Caki2 (cell line): ENCODE data around the gene UNC5B. TPM values are rescaled to one million over a fixed set of nuclear protein-coding genes. Genes with fewer than 3 reads are reported as not detected.

Experiments used
- DNase-seq: peaks from one replicate; pipeline ENCODE4 v3.0.0-alpha.2; 2015; ENCODE audit warnings: low read depth
- in situ Hi-C: cut with HindIII; loops from 2 replicates; pipeline ENCODE4 v1.10.0; 2016; ENCODE audit warnings: low sequenced_read_pairs, low pct_unique_long_range_greater_than_20kb, mixed read lengths
- total RNA-seq: library from RNA; depleted of rRNA; stranded (reverse); fragments of >200 nt; shearing (Covaris generic); gene quantifications from 2 replicates; pipeline ENCODE4 v1.2.3, GENCODE V29; 2014; ENCODE audit warnings: low replicate concordance

The UNC5B gene
- total RNA-seq, 1 experiment from 2014 or later: not detected

DNA sequence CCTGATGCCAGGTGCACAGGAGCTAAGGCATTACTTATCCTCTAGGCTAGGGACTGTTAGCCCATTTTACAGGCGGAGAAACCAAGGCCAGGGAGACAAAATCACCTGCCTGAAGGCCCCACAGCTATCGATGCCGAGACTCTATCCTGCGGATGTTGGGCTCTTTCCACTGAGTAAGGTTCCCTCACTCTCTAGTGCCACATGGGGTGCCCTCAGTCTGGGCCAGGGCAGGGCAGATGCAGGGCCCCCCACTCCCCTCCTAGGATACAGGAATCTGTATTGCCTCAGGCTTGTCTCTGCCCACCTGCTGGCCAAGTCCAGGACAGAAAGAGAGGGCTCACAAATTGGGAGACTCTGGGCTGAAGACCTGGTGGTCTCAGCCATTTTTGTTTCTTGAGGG is 45.7 kb downstream of the UNC5B start:
- in situ Hi-C loops: no loop called here
- DNase-seq: no peak

DNA sequence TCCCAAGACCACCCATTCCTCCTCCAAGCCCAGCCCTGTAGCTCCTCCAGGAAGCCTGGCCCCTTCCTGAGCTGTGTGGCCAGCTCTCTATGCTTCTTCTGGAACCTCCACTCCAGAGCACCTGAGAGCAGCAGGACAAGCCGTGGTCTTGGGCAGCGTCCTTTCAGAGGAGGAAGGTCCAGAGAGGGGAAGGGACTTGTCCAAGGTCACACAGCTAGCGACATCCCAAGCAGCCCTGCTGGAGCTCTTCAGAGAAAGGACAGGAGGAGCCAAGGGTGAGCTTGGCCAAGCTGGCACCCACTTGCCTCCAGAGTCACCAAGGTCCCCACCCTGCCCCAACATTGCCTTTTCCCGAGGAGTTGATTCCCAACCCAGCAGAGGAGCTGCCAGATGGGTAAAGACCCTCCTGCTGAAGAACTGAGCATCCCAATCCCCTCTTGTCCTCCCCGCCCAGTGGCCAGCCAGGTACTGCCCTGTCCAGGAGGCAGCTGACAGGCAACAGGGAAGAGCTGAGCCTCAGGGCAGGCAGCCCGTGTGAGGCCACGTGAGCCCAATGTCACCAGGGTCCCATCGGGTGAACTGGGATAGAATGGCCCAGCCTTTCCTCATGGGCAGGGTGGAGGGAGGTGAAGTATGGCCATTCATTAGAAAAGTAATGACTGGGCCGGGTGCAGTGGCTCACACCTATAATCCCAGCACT is 46.2 kb downstream of the UNC5B start:
- in situ Hi-C loops: no loop called here
- no peak for DNase-seq

DNA sequence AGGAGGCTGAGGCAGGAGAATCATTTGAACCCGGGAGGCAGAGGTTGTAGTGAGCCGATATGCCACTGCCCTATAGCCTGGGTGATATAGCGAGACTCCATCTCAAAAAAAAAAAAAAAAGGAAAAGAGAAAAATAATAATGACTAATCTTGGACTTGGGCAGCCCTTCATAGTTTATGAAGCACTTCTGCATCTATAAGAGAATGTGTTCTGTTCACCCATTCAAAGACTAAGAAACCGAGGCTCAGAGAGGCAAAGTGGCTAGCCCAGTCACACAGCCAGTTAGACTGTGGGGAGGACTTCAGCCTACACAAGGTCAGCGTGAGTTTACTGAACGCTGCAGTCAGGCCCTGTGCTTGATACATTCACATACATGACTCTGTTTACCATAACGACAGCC is 46.9 kb downstream of the UNC5B start:
- DNase-seq: no peak
- in situ Hi-C loops: no loop called here

DNA sequence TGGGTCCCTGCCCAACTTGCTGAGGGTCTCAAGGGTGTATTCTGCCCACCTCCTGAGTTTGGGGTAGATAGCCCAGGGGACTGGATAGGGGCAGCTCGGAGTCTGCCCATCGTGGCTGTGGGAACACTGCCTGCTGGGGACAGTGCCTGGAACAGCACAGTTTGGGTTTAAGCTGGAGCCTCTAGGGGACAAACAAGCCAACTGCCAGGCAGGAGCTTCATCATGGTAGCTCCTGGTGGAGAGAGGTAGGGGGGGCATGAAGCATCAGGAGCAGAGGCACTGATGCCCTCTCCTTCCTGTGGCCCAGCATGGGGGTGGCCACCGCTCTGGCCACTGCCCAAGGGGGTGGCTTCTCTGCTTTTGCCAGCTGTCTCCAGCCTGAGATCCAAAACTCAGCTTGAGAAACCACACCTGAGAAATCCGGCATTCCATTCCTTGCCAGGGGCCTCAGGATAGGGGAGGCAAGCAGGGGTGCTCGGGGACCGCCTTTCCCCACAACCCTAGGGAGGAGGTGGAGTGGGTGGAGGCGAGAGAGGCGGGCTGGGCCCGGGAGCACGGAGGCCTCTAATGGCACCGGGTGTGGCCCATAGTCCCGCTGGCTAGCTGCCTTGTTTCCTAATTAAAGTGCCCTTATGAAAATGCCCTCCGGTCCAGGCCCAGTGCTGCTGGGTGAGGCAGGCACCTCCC is 47.6 kb downstream of the UNC5B start:
- no peak for DNase-seq
- in situ Hi-C loops: no loop called here

DNA sequence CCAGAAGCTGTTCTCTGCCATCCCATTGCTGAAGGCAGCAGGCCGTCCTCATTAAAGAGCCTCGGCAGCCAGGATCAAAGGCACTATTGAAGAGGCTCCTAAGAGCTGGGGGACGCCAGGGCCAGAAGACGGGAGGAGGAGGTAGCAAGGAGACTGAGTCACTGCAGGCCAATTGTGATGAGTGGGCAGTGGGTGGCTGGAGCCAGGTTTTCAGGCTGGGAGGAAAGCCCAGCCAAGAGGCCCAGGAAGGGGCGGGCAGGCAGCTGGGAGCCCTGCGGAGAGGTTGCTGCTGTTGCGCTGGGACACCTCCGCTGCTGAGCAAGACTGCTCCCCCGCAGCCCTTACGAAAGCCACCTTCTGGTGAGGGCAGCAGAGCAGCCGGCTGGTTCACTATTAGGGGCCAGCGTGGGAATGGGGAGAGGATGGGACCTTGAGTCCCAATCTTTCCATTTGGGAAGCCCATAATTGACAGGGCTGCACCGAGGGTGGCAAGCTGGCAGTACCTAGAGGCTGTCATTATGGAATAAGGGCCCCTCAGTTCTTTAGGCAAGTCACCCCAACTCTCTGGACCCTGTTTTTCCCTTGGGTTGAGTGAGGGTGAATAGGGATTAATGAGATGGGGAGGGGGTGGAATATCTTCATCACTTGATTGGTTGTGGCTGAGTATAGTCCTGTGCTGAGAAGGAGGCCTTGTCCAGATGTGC is 48.4 kb downstream of the UNC5B start:
- no peak for DNase-seq

DNA sequence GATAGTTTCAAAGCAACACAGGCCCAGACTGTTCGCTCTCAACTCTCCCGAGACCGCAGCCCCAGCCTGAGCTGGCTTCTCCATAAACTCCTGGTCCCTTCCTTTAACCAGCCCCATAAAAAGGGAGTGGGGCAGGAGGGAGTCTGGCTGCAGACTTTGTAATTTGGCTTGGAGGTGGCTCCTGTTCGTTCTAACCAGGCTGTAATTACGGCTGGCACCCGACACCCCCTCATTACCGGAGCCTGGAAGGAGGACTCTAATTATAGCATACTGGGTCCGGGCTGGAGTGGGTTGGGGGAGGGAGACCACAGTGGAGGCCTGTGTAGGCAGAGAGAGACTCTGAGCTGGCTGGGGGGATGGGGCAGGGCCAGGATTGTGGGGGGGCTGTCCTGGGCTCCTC is 49.7 kb downstream of the UNC5B start:
- in situ Hi-C loops: no loop called here
- DNase-seq: no peak

More for the DNA sequence above, 48.4 kb downstream of the UNC5B start:
- in situ Hi-C loops: no loop called here

DNA sequence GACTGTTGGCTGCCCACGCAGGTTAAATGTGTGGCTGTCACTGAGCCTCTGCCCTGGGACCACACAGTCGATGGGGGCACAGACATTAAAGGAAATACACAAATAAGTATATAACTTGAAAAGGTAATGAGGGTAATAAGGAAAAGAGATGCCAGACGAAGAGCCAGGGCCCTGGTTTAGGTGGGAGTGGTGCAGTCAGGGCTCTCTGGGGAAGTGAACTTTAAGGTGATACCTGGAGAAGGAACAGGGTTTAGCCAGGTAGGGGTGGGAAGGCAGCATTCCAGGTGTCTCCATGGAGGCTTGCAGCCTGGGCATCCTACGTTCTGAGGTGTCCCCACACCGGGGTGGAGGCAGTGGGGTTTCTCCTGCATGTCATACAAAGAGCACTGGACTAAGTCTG is 50.4 kb downstream of the UNC5B start:
- no peak for DNase-seq
- in situ Hi-C loops: no loop called here

DNA sequence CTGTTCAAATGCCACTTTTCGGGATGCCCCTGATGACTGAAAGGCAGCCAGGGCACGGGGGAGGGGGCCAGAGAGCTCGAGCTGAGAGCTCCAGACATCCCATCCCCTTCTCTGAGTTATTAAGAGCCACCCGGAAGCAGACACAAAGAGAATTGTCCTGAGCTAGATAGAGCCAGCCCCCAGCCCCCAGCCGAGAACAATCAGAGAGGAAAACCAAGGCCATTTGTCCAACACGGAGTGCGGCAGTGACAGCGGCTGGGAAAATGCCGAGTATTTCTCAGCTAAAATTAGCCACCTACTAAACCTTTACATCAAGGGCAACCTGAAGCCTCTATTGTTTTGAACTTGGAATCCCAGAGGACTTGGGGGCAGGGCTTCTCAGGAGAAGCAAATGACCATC is 51.0 kb downstream of the UNC5B start:
- in situ Hi-C loops: no loop called here
- no peak for DNase-seq

DNA sequence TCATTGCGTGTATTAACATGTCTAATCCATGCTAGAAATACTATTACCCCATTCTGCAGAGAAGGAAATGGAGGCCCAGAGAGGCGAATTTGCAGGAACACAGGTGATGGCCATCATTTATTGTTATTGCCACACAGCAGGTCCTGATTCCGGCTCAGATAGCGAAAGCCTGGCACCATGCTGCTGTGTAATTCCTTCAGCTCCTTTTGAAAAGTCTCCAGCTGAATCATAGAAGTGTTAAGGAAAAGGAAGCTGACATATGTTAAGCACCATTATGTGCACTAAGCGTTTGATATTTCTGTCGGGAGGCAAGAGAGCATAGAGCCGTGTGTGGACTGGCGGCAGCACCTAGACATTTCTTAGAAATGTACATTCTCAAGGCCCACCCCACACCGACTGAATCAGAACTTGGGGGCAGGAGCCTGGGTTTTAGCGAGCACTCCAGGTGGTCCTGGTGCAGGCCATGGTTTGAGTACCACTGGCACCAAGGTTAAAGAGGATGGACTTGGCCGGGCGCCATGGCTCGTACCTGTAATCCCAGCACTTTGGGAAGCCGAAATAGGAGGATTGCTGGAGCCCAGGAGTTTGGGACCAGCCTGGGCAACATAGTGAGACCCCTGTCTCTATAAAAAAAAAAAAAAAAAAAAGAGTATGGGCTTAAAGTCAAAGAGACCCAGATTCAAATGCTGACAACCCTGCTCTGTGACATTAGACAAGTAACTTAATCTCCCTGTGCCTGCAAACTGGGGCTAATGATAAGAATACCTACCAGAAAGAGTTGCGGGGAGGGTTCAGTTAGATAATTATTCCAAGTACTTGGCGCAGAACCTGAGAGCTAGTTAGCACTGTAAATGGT is 52.2 kb downstream of the UNC5B start:
- DNase-seq: no peak
- in situ Hi-C loops: no loop called here

DNA sequence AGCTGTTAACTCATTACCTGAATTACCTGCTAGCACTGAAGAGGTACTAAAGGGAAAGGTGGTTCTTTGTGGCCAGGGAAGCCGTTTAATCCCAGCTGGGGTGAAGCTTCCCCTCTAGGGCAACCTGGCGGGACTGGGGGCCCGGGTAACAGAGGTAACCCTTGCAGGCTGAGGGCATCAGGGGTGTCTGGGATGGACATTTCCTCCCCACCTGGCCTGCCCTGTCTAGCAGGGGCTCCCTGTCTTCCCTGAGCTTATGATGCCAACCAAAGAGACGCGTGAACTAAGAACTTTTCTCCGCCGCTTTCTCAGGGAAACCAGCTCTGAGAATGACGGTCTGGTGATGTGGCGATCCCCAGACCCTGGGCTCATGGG is 52.8 kb downstream of the UNC5B start:
- DNase-seq: no peak
- in situ Hi-C loops: no loop called here

DNA sequence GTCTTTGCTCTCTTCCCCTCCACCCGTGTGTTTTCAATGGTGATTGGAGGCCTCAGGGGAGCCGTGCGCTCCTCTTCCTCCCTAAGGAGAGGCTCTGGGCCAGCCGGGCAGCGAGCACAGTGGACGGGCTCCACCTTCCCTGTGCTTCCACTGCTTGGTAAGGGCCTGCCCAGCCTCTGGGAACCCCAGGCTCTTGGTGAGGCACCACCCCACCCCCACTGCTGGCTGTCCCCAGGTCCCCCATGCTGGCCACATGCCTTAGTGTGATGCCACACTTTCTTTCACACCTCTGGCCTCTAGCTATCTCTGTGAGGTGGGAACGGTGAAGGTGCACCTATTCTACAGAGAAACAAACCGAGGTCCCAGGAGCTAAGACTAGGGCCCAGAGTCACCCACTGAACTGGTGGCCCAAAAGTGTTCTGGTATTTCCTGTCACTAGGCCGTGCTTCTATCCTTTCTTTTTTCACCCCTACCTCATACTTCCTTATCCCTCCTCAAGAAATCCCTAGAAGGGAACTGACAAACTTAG is 53.3 kb downstream of the UNC5B start:
- in situ Hi-C loops: no loop called here

DNA sequence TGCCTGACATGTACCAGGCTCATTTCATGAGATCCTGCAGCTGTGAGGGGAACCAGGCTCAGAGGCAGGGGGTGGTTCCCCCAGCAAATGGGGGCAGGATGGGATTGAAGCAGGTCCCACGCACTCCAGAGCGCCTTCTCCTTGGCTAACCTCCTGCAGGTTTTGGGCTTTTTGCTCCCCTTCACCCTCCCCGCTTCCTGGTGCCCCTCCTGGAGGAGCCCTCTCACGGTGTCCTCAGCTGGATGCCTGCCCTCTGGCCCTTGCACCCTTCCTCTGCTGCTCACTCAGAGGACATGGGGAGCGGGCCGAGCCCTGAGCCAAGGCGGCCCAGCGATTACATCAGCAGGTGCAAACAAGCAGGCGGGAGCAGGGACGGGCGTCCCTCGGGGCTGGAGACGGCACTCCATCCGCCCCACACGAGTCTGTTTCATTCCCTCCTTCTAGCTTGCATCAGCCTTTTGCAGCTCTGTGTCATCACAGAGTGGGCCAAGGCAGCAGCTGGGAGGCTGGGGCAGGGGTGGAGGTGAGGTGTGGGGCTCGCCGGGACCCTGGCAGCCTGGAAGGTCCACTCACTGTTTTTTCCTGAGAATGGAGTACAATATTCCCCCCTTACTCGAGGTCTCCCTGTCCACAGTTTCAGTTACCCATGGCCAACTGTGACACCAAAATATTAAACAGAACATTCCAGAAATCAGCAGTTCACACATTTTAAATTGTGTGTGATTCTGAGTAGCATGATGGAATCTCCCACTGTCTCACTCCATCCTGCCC is 54.0 kb downstream of the UNC5B start:
- in situ Hi-C loops: no loop called here
- DNase-seq: no peak

More for the DNA sequence above, 53.3 kb downstream of the UNC5B start:
- no peak for DNase-seq

DNA sequence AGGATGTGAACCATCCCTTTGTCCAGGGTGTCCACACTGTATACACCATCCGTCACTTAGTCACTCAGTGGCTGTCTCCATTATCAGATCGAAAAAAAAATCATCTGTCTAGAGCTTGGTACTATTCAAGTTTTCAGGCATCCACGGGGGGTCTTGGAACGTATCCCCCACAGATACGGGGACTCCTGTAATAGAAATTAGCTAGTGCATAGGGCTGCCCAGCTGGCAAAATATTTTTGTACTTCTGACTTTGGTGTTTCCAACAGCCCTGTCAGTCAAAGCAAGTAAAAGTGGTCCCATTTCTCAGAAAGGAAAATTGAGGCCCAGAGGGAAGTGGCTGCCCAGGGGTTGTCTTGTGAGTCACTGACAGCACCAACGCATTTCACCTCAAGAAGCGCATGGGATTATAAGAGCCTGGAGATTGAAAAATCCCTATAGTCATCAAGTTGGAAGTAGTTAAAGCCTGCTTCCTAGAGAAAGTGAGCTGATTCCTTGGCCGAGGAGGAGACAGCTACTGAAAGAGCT is 54.6 kb downstream of the UNC5B start:
- DNase-seq: no peak
- in situ Hi-C loops: no loop called here

DNA sequence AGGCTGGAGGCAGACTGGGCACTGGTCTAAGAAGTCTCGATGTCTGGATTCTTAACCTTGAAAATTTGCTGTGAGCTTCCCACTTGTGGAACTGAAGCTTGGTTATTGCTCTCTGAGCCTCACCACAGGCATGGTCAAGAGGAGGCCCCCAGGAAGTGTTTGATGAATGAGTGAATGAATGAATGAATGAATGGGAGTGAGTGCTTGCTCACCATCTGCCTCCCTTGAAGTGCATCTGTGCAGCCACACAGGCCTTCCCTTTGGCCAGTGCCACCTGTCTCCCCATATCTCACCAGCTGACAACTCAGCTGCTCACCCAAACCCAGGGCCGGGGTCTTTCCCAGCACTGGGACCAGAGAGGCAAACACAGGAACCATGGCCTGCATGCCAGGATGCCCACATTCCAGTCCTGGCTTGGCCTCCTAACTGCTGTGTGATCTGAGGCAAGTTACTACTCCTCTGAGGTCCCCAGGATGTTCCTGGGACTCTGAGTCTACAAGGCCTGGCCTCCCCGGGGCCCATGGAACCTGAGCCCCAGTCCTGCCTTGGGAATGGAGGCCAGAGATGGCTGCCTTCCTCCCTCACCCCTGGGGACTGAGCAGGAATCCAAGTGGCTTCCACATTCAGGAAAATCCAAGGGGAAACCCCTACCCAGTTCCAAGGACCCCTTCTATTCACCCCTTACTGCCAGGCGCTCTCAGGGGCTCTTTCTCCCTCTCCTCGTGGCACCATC is 55.3 kb downstream of the UNC5B start:
- no peak for DNase-seq
- in situ Hi-C loops: no loop called here

DNA sequence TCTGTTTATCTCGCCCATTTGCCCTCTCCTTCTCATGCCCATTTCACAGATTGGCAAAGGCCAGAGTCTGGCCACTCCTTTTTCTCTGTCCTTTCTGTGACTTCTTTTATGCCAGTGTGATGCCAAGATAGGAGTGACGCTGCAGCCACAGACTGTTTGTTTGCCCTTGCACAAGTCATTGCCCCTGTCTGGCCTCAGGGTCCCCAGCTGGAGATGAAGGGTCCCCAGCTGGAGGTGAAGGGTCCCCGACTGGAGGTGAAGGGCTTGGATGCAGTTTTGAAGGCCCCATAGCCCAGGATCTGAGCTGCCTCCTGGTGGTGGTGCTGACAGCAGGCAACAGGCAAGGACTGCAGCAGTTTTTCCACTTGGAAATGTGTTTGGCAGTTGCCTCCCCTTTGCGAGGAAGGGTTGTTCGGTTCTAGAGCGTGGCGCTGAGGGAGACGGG is 55.9 kb downstream of the UNC5B start:
- no peak for DNase-seq

DNA sequence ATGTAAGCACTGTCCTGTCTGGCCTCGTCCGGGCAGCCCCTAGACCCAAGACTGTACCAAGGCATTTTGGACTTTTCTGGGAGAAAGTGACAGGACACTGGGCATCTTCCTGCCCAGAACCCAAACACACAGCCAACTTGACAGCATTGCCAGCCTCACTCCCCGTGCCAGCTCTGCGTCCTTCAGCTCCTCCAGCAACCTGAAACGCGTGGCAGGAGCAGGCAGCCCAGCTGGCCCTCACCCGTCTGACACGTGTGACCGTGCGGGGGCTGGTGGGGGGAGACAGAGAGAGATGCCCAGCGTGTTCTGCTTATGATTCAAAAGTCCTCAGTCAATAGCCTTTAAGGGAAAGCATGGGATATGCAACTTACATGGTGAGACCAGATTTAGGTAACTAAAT is 56.4 kb downstream of the UNC5B start:
- no peak for DNase-seq
- in situ Hi-C loops: no loop called here

More for the DNA sequence above, 55.9 kb downstream of the UNC5B start:
- in situ Hi-C loops: no loop called here
